CD14-positive monocyte (primary cell): Measurements from ENCODE around the gene TAF1C. TPM values are rescaled to one million over a fixed set of nuclear protein-coding genes. Genes with fewer than 3 reads are reported as not detected.

Experiments used
- DNase-seq, 3 donors: peaks; one replicate each; pipeline ENCODE4 v3.0.0-alpha.2; 2011 to 2022
- H2AFZ ChIP-seq: 2 replicates; pipeline ENCODE4 v1.6.0; 2012; ENCODE audit warnings: mild to moderate bottlenecking, low read depth, low read length, inconsistent platforms; ENCODE audit not compliant: insufficient read depth, poor library complexity, severe bottlenecking
- H3K27ac ChIP-seq, 2 donors: 1 replicate in 1 of 2; 2 replicates in 1 of 2; pipeline ENCODE4 v1.5.1; 2012 to 2013; ENCODE audit warnings: low read length in 2 of 2, control low read depth in 1 of 2, inconsistent platforms in 1 of 2, low read depth in 1 of 2, mild to moderate bottlenecking in 1 of 2
- H3K27me3 ChIP-seq, 2 donors: one replicate each; pipeline versions ENCODE4 v1.6.0 to v1.6.1; 2011 to 2013; ENCODE audit warnings: low read length in 2 of 2; ENCODE audit not compliant: control insufficient read depth in 2 of 2, insufficient read depth in 2 of 2
- H3K36me3 ChIP-seq, 2 donors: replicated peaks in 1 of 2; 1 replicate in 1 of 2; 2 replicates in 1 of 2; pipeline versions ENCODE4 v1.5.1 to v1.6.1; 2012 to 2013; ENCODE audit warnings: low read length in 2 of 2, control low read depth in 1 of 2, inconsistent platforms in 1 of 2, mild to moderate bottlenecking in 1 of 2; ENCODE audit not compliant: insufficient read depth in 2 of 2, control insufficient read depth in 1 of 2
- H3K4me1 ChIP-seq, 2 donors: 1 replicate in 1 of 2; 2 replicates in 1 of 2; pipeline versions ENCODE4 v1.5.1 to v1.6.1; 2012 to 2013; ENCODE audit warnings: low read length in 2 of 2, control low read depth in 1 of 2, inconsistent platforms in 1 of 2, mild to moderate bottlenecking in 1 of 2, moderate library complexity in 1 of 2; ENCODE audit not compliant: insufficient read depth in 2 of 2, control insufficient read depth in 1 of 2
- H3K4me2 ChIP-seq: replicated peaks from 2 replicates; pipeline ENCODE3; 2012; ENCODE audit warnings: low read length, moderate library complexity, mild to moderate bottlenecking; ENCODE audit not compliant: poor library complexity, severe bottlenecking; ENCODE audit errors: extremely low read depth
- H3K4me3 ChIP-seq, 3 experiments: fragments of 200-600 bp in 1 of 3; sonication (generic) in 1 of 3; replicated peaks in 1 of 3; 1 replicate in 2 of 3; 2 replicates in 1 of 3; pipeline ENCODE4 v1.5.1; 2011 to 2013; ENCODE audit warnings: low read length in 3 of 3, mild to moderate bottlenecking in 3 of 3, control low read depth in 2 of 3, low read depth in 2 of 3, inconsistent platforms in 1 of 3, moderate library complexity in 1 of 3
- H3K79me2 ChIP-seq: 2 replicates; pipeline ENCODE4 v1.6.0; 2012; ENCODE audit warnings: mild to moderate bottlenecking, control low read depth, inconsistent platforms, low read length, moderate library complexity; ENCODE audit not compliant: insufficient read depth
- H3K9ac ChIP-seq: 2 replicates; pipeline ENCODE4 v1.6.0; 2017; ENCODE audit warnings: low read length, mild to moderate bottlenecking; ENCODE audit not compliant: insufficient read depth, poor library complexity, severe bottlenecking
- H3K9me3 ChIP-seq, 2 donors: replicated peaks in 1 of 2; 1 replicate in 1 of 2; 2 replicates in 1 of 2; pipeline versions ENCODE4 v1.5.1 to v1.6.1; 2012 to 2013; ENCODE audit warnings: low read length in 2 of 2, control low read depth in 1 of 2; ENCODE audit not compliant: control insufficient read depth in 1 of 2, insufficient read depth in 1 of 2
- H4K20me1 ChIP-seq: 2 replicates; pipeline ENCODE4 v1.6.0; 2012; ENCODE audit warnings: mild to moderate bottlenecking, low read length, control low read depth, moderate library complexity; ENCODE audit not compliant: insufficient read depth
- H3K27ac Mint-ChIP-seq, 7 donors: one replicate each; pipeline ENCODE4 v1.8.0; 2020; ENCODE audit warnings: mild to moderate bottlenecking in 7 of 7, mixed read lengths in 7 of 7, moderate library complexity in 6 of 7, inconsistent platforms in 2 of 7
- H3K27me3 Mint-ChIP-seq, 3 donors: one replicate each; pipeline ENCODE4 v1.8.0; 2021 to 2022; ENCODE audit warnings: low read depth in 3 of 3, mild to moderate bottlenecking in 3 of 3, mixed read lengths in 3 of 3, moderate library complexity in 3 of 3, inconsistent platforms in 1 of 3
- H3K36me3 Mint-ChIP-seq, 2 donors: one replicate each; pipeline ENCODE4 v1.8.0; 2020; ENCODE audit warnings: mixed read lengths in 2 of 2, inconsistent platforms in 1 of 2, mild to moderate bottlenecking in 1 of 2
- H3K4me1 Mint-ChIP-seq: one replicate; pipeline ENCODE4 v1.8.0; 2020; ENCODE audit warnings: mild to moderate bottlenecking, mixed read lengths
- H3K4me3 Mint-ChIP-seq, 2 donors: one replicate each; pipeline ENCODE4 v1.8.0; 2020; ENCODE audit warnings: mild to moderate bottlenecking in 2 of 2, mixed read lengths in 2 of 2, moderate library complexity in 1 of 2
- H3K9me3 Mint-ChIP-seq, 7 donors: one replicate each; pipeline ENCODE4 v1.8.0; 2020 to 2022; ENCODE audit warnings: mixed read lengths in 7 of 7, mild to moderate bottlenecking in 6 of 7, moderate library complexity in 6 of 7, inconsistent platforms in 2 of 7
- CTCF ChIP-seq: fragments of 200-600 bp; IDR thresholded peaks from one replicate; pipeline ENCODE4 v1.8.0; 2022; ENCODE audit warnings: antibody characterized with exemption, mild to moderate bottlenecking
- WGBS: methylation state at CpG from one replicate; pipeline ENCODE4 v1.1.5; 2013; ENCODE audit warnings: missing lambda C conversion rate; ENCODE audit not compliant: insufficient coverage; 5-methylcytosine and 5-hydroxymethylcytosine counted together
- intact Hi-C, 2 donors: fragments of 100-400 bp; cut with micrococcal nuclease; formaldehyde crosslinking; loops; one replicate each; pipeline versions ENCODE4 v1.15.0 to v1.15.1; 2023
- polyA plus RNA-seq, 3 donors: library from polyadenylated mRNA; depleted of rRNA in 1 of 3; unstranded in 2 of 3; stranded (reverse) in 1 of 3; fragments of 300-500 nt in 2 of 3; fragments of >200 nt in 1 of 3; fragmentation: Illumina TruSeq in 2 of 3; gene quantifications; 1 replicate in 2 of 3; 2 replicates in 1 of 3; pipeline ENCODE4 v1.2.3, GENCODE V29; 2012 to 2021

TAF1C gene
- polyA plus RNA-seq, 3 donors = 4.0 to 126 (median 4.5) TPM

- Mint-ChIP-seq H3K4me3 (no peak overlapping the region), H3K9me3 (peaks cover 0 to 2% (median 0%) of the 10 kb centered on the region in 7 donors), H3K36me3 (no peaks in the 10 kb centered on the region), H3K27ac (no peak overlapping the region), H3K27me3 (peaks cover 20 to 43% (median 27%) of the 10 kb centered on the region in 3 donors), H3K4me1 (no peaks in the 10 kb centered on the region)
- no peak for TF ChIP-seq CTCF
- H2AFZ ChIP-seq = no peak overlapping the region
- intact Hi-C loops = no loop called here
- H3K27ac ChIP-seq = no peak overlapping the region
- H3K36me3 ChIP-seq = no peaks in the 10 kb centered on the region
- H3K79me2 ChIP-seq = no peaks in the 10 kb centered on the region
- no peaks in the 10 kb centered on the region for H4K20me1 ChIP-seq
- DNase-seq = no peak
- no peak overlapping the region for H3K4me3 ChIP-seq
- H3K9me3 ChIP-seq = no peaks in the 10 kb centered on the region
- 90% methylated on average over 2 of the region's 3 CpGs for WGBS
- H3K4me1 ChIP-seq = no peaks in the 10 kb centered on the region
- H3K9ac ChIP-seq = no peak overlapping the region
- peaks cover 0 to 28% of the 10 kb centered on the region in 2 donors for H3K27me3 ChIP-seq
- no peak overlapping the region for H3K4me2 ChIP-seq
Measured at GRCh38 chr16:84150926-84151325, 35.9 kb downstream of the TAF1C start.

- under 1% methylated on average over 80 of the region's 89 CpGs for WGBS
- peaks cover 0 to 2% (median 0%) of the 10 kb centered on the region in 7 donors for H3K9me3 Mint-ChIP-seq
- TF ChIP-seq CTCF = no peak
- Histone ChIP-seq H3K9ac (peak within 1 kb of the TSS; percentile 81), H3K4me1 (peaks cover 13 to 16% of the 10 kb centered on the region in 2 donors), H3K27me3 (peaks cover 0 to 20% of the 10 kb centered on the region in 2 donors), H3K9me3 (no peaks in the 10 kb centered on the region), H3K79me2 (peaks cover 24% of the 10 kb centered on the region), H3K27ac (peak within 1 kb of the TSS; percentile 25 to 84), H4K20me1 (no peaks in the 10 kb centered on the region), H3K36me3 (no peaks in the 10 kb centered on the region), H3K4me2 (peak within 1 kb of the TSS; percentile 98), H2AFZ (peak within 1 kb of the TSS; percentile 86), H3K4me3 (peak within 1 kb of the TSS; percentile 73 to 91 (median 86))
- intact Hi-C loops = loop anchor here (5.0 to 10.0 kb wide), 2 partner anchors 37 to 50 kb away; partner anchors contain the start of gene ADAD2 (in 1 of the 2)
- peak; percentile 83 to 90 (median 83) for DNase-seq
- H3K36me3 Mint-ChIP-seq = peaks cover 2 to 4% of the 10 kb centered on the region in 2 donors
- H3K27ac Mint-ChIP-seq = peak within 1 kb of the TSS; percentile 73 to 91 (median 85)
- peaks cover 5% of the 10 kb centered on the region for H3K4me1 Mint-ChIP-seq
- H3K4me3 Mint-ChIP-seq = peak within 1 kb of the TSS; percentile 90 to 98
- peaks cover 9 to 36% (median 22%) of the 10 kb centered on the region in 3 donors for H3K27me3 Mint-ChIP-seq
Measured at GRCh38 chr16:84144859-84145639, 41.8 kb downstream of the TAF1C start, which contains the start of the genes DNAAF1 and HSDL1. DNAAF1 (plus strand) TSS chr16:84145308; CDS start chr16:84145441, 133 bp downstream. HSDL1 (minus strand) TSS chr16:84145177; CDS start chr16:84131321, 13,856 bp downstream.
